Effector CD4-positive, alpha-beta T cell (primary cell): Measurements from ENCODE around the gene FXR1.
"Not testable (repeated sequence)": the region's sequence is repeated elsewhere in the genome, so short reads cannot be mapped to it uniquely, and the experiment has no call there.

Source experiments
- DNase-seq: peaks from one replicate; pipeline ENCODE4 v3.0.0-alpha.2; 2020
- total RNA-seq: gene quantifications from one replicate; lab custom pipeline; 2026; lab: John Stamatoyannopoulos, UW

FXR1 gene
- total RNA-seq = 179 reads per million, percentile 91 among the genes with 10 or more reads in this experiment

DNA sequence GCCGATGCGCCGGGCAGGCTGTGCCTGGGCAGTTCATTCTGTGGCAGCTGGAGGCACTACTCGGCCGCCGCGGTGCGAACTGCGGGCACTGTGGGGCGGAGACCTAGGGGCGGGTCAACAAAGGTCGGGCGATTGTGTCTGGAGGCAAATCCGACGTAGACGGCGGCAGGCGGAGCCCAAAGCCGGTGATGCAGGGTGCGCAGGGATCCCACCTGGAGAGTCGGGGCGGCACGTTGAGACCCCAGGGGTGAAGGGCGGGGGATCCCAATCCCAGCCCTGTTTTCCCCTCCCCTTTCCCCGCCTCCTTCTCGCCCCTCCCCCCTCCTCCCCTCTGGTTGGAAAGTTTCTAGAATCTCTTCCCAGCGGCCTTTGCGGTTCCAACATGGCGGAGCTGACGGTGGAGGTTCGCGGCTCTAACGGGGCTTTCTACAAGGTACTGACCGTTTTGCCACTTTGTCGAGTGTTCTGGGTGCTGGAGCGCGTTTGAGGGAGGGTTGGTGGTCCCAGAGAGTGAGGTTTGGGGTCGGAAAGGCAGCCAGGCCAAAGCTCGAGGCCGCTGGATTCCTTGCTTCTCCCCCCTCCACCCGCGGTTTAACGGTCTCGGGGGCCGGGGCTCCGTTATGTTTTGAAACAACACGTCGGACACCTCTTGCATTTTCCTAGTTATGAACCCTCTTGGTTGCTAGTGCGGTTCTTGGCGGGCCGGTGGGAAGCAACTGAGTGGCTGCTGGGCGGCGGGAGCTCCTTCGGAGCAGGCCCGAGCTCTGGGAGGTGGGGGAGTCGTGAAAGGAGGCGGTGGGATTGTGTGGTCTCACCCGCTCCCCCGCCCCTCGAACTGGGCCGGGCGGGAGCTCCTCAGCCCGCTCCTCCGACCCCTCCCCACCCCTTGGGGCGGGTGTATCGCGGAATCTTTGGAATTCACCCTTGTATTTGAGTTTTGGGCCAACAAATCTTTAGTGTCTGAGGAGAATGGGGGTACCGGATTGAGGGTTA, at the start of gene FXR1:
FXR1 (plus strand) TSS at position 367 of the 993 bp plus-strand sequence; CDS start at position 383, 16 bp downstream.
- peak; percentile 84 for DNase-seq

DNA sequence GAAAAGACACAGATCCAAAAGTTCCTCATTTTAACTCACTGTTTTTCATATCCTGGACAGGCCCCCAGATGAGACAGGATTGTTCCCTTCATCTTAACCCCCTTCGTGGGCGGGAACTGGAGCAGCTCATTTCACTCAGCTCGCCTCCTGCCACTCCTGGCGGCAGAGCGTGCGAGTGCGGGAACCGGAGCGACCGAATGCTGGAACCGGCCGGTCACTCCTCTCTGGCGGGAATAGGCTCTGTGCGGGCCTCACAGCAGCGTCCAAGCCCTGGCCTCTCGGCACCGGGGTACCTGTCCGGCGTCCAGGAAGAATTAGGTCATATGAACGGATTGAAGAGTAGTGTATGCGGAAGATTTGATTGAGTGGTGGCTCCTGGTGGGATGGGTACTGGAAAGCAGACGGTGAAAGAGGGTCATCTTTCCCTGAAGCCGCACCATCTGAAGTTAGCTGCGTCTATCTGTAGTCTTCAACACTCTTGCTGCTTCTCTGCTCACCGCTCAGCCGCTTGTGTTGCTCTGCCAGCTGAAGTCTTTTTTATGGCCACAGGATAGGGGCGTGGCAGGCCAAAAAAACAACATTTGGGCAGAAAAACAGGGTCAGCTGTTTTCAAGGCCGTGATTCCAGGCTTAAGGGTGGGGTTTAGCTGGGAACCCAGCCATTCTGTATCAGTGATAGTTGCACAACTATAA, 42.3 kb upstream of the FXR1 start:
- no peak for DNase-seq

DNA sequence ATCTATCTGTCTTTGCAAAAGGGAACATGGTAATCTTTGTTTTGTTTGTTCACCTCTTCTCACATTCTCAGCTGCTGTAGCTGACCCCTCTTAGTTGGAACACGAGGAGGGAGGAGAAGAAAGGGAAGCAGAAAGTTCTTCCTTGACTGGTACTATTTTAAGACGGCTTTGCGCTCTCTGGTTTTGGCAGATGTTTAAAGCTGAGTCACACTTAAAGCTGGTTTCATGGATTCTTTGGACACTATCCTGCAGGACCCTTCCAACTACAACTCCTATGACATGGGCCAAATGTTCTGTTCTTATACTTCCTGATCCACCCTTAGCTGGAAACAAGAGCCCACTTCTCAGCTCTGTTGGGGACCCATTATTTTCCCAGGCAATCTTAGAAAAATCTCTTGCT, 40.6 kb upstream of the FXR1 start:
- DNase-seq = no peak

DNA sequence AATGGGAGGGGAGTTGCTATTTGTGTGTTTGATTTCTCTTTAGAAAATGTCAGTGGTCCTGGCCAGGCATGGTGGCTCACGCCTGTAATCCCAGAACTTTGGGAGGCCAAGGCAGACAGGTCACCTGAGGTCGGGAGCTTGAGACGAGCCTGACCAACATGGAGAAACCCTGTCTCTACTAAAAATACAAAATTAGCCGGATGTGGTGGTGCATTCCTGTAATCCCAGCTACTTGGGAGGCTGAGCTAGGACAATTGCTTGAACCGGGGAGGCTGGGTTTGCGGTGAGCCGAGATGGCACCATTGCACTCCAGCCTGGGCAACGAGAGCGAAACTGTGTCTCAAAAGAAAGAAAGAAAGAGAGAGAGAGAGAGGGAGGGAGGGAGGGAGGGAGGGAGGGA, 40.0 kb upstream of the FXR1 start:
- DNase-seq = not testable (repeated sequence)

DNA sequence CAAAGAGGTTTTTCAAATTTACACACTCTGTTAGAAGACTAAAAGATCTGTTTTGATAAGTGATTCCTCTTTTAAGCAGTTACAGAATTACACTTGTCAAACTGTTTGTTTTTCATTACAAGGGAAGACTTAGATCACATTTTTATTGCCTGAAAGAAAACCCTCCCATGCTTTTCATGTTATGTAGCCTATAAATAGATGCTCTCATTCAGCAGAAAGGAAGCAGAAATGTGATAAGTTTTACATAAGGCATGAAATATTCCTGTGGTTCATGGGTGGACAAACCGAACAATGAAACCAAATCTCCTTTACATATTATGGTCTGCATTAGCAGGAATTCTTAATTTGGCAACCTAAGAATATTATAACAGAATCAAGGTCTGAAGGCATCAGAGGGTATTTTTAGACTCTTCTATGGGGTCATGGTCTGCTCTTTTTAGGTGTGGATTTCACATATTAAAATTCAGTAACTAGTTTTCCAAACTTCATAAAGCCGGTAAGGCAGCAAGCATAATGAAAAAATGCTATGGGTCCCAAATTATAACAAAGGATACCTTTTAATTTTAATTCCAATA, 37.3 kb upstream of the FXR1 start:
- no peak for DNase-seq

DNA sequence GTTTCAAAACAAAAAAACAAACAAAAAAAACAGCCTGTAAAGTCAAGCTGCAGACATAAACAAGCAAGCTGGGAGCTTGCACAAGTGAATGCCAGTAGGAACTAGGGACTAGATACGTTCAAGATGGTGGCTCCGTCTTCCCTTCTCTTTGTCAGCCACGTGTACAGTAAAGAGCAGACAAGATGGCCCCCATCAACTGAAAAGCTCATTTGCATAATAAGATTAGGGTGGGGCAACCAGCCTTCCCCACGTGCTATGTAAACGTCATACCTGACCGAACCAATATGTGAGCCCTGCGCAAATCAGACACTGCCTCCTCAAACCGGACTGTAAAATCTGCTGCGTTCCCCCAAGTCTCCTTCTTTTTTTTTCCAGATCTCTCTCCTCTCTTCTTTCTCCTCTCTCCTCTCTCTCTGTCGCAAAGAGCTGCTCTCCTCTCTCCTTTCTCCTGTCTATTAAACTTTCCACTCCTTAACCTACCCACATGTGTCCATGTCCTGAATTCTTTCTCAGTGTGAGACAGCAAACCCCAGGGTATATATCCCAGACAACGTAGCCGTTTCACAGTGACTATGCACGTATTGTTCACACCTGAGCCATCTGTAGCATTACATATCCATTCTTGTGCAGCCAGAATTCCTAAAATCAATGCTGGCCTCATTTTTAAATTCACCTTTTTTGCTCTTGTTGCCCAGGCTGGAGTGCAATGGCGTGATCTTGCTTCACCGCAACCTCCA, 31.2 kb upstream of the FXR1 start:
- no peak for DNase-seq

DNA sequence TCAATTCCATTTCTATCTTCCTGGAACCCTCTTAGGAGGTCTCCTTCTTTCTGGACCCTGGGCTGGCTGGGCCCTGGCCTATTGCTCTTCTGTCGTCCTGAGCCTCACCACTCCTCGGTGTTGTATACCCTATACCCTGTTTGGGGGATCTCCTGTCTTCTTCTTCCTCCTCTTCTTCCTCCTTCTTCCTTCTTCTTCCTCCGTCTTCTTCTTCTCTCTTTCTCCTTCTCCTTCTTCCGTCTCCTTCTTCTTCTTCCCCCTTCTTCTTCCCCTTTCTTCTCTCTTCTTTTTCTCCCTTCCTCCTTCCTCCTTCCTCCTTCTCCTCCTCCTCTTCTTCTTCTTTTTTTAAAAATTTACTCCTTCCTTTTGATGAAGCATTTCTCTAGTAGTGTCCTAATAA, 30.4 kb upstream of the FXR1 start:
- DNase-seq = no peak

DNA sequence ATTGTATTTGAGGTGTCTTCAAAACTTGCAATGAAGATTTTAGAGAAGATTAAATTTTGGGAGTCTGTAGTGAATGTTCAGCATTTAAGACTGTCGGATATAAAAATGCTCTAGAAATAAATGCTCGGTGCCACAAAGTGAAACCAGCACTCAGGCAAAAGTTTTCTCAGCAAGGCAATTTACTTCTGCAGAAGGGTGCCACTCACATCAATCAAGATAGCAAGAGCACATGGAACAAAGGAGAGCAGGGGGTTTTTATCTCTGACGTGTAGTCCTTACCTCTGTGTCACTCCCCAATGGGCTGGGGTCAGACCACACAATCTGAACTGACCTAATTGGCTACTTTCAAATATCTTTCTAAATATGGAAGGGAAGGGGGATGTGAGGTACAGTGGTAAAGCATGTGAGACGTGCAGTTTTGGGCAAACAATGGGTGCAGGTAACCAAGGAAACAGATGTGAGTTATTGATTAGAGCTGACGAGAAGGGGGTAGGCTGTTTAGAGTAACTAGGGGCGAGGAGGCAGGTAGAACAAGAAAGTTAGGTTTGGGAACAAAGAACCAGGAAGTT, 23.4 kb upstream of the FXR1 start:
- no peak for DNase-seq

DNA sequence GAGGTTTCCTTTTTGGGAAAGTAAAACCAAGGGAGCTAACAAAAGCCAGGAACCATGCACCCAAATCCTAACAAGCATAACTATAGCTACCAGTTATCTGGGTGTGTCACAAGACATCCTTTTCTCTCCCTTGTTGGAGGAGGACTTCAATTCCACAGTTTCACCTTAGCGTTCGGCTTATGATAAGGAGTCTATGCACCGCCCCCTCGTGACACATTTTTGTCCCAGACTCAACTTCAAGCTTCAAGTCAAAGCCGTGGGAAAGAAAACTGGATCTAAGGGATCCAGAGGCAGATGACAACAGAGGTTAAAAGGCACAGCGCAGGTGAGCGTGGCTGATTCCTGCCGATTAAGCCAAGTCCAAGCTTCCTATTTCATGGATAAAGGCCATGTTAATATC, 13.9 kb upstream of the FXR1 start:
- no peak for DNase-seq

DNA sequence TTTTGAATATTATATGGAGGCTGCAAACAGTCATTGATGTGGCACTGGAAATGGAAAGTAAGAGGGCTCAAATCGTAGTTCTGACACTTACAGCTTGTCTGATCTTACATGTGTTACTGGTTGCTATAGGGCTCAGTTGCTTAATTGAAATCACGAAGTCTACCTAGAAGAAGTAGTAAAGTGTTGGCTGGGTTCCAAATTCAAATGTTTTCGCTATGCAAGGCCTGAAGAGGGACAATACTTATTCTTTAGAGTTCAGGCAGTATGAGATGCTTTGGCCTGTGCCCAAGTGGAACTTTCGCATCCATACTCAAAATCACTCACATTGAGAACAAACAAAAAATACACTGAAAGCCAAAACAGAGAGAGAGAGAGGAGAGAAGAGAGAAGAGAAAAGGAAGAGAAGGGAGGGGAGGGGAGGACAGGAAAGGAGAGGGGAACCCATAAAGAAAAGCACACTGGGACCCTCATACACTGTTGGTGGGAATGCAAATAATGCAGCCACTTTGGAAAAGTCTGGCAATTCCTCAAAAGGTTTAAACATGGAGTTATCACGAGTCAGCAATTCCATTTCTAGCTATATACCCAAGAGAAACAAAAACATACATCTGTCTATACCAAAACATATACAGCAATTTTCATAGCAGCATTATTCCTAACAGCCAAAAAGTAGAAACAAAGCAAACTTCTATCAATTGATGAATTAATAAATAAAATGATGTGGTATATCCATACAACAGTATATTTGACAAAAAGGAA, 2.9 kb upstream of the FXR1 start:
- no peak for DNase-seq

DNA sequence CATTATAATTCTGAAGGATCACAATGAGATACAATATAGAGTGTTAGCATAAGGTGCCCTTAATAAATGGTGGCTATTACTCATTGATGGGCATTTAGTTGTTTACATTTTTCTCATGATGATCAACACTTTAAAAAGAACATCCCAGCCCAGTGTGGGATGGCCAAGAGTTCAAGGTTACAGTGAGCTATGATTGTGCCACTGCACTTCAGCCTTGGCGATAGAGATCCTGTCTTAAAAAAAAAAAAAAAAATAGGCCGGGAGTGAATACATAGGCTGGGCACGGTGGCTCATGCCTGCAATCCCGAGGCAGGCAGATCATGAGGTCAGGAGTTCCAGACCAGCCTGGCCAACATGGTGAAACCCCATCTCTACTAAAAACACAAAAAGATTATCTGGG, 1.6 kb upstream of the FXR1 start:
- DNase-seq = no peak

DNA sequence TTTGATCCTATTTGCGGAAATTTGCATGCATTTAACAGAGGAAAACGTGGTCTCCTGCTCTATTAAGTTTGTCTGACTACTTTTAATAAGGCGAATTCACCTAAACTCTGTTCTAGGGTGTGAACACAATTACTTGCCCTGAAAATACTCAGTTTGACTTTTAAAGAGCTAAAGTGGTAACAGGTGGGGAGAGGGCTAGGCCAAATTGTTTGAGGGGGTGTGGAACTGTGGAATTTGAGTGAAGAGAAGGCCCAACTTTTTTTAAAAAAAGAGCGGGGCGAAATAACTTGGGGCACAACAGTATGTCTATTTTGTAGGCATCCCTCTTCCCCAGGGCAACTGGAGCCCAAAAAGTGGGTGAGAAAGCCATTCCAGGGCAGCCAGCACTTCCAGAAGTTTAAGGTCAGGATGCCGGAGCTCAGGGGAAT, 580 bp upstream of the FXR1 start:
- DNase-seq = no peak

DNA sequence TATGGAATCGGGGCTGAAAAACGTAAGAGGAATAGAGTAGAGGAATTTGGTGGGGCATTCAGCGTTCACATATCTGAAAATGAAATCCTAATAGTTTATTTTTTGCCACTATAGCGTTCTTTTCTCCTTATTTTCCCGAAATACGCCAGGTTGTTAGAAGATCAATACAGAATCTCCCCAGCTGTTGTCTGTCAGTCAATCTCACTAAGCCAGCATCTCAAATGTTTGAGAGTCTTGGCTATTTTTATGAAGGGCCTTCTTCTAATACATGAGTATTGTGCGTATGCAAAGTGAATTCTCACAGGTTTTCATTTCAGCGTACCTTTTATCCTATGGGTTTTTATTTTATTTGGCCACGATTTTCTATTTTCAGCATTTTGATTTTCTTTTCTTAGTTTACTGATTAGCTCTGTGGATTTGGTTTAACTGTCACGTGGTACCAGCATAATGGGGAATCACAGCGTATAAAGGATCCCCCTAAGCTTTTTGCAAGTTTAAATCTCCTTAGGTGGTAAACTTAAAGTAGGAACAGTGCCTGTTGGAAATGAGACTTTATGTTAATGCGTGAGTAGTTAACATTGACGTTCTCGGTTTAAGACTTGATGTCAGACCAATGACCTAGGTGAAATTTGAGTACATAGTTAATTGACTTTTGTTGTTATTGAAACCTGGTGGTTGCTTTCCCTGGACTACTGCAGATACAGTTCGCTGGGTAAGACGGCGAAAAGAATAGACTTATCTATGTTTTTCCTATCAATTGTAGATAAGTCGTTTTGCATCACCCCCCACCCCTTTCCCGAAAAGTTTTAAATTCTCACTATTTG, 1.3 kb downstream of the FXR1 start:
- DNase-seq = no peak

DNA sequence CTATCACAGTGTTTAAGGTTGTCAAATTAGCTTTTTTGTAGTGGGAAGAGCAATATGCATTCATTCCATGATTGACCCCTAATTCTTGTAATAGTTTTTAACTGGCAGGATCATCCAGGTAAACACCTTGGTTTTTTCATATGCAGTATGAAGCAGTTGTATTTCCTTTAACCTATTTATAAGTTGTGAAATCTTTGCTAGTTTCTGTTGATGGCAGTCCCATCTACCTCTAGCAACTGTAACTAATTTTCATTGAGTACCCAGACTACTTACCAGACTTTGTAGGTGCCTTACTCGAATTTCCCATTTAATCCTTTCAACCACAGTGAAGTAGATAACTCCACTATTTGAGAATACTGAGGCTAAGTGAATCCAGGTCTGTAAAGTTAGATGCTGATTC, 6.1 kb downstream of the FXR1 start:
- no peak for DNase-seq

DNA sequence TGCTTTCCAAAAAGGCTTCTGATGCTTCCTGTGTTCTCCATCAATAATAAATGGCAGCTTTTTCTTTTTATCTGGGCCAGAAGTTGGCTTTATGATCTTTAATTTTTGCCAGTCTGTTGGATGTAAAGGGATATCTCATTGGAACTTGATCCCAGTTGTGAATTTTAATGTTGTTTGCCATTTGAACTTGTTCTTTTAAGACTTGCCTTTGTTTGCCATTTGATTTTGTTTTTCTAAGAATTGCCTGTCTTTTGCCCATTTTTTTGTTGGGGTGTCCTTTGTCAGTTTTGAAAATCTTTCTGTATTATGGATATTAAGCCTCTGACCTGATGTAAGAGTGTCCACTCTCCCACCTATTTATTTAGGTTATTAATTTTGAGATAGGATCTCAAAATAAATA, 9.8 kb downstream of the FXR1 start:
- DNase-seq = no peak

DNA sequence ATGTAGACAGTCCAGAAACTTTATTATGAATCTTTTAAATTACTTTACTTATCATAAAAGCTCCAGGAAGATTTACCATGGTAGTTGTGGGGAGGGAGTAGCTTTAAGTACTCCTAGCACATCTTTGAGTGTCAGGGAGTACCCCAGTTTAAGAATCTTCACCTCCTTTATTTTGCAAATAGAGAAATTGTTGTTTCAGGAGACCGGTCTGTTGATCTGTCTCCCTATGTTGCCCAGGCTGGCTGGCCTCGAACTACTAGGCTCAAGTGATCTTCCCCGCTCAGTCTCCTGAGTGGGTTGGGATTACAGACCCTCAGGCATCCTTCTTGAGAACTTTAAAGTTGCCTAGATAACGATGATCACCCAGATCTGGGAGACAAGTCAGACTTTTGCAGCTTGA, 11.1 kb downstream of the FXR1 start:
- no peak for DNase-seq

DNA sequence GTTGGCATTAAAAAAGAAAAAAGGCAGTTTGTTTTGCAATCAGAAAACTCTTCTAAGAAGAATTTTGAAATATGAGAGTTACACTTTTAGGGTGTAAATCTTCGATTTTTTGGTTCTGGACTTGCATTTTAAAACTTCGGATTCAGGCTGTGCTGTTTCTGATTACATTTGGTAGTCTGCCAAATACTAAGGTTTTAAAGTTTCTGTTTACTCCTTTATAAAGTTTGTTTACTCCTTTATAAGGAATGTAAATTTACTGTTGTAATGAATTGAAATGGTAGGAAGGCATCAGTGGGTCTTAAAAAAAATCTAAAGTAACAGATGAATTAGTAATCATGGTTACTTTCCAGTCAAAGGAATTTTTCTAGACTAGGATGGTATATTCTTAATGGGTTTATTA, 14.1 kb downstream of the FXR1 start:
- DNase-seq = no peak

DNA sequence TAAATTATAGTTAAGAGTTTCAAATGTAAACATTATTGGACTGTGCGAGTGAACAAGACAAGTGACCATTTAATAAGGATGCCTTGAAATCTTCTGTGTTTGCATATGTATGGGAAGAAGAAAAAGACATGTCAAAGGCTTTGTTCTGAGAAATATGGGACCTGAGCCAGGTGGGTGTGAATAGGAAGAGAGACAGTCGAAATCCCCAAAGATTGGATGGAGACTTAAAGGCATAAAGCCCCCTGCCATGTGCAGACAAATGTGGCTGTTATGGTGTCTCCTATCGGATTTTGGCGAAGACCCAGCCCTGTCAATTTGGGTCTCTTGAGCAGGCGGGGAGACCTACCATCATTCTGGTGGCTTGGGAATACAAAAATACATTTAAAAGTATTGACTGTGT, 16.9 kb downstream of the FXR1 start:
- DNase-seq = no peak

DNA sequence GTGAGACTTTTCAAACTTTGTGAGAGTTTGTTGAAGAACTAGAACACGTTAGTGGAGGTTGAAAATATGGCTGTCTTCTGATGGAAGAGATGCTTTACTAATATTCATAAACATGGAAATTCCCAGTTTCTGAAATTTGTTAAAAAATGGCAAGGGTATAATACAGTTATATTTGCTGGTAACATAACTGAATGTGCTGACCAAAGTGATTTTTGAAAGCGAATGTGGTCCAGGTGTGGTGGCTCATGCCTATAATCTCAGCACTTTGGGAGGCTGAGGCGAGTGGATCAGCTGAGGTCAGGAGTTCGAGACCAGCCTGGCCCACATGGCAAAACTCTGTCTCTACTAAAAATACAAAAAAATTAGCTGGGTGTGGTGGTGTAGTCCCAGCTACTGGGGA, 18.1 kb downstream of the FXR1 start:
- no peak for DNase-seq

DNA sequence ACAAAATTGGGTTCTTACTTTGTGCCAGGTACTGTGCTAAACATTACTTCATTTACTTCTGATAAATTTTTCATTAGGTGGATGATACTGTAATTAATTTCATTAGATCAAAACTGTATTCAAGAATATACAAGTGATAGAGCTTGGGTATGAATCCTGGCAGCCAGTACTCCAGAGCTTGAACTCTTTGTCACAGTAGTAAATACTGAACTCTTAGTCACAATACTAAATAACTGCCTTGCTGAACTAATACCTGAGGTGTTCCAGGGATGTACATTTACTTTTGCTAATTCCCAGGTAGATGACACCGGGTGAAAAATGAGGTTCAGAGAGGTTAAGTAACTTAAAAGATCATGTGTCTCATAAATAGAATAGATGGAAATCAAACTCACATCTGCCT, 20.3 kb downstream of the FXR1 start:
- no peak for DNase-seq

DNA sequence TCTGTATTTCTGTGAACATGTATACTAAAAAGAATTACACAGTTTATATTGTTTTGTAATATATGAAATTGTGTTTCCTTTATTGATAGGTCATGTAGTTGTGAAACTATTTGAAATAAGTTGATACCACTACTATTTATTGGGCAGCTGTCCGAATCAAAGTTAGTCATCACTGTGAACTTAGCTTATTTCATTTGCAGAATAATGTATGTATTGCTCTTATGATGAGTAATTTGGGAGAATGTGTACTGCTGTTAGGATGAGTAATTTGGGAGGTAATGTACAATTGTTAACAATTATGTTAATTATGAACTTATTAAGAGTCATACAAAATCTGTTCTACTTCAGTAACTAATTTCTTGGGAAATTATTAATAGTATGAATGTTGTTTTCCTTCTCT, 22.2 kb downstream of the FXR1 start:
- no peak for DNase-seq
